ENCODE measurements around the gene FKBP4. TPM values are rescaled to one million over a fixed set of nuclear protein-coding genes. Genes with fewer than 3 reads are reported as not detected.

Gene FKBP4
- total RNA-seq, 1 experiment from 2014 or later: 76.7 TPM

GRCh38 chr12:2835691-2836403, 41.1 kb downstream of the FKBP4 start:
- Histone ChIP-seq H3K36me3 (ENCODE audit: insufficient read depth, low read length) (peaks cover 19% of the 10 kb centered on the region; the same call in 1 of the 2 replicates), H3K9ac (ENCODE audit: low read length) (no peak overlapping the region), H2AFZ (ENCODE audit: low read length) (no peak overlapping the region), H3K9me3 (ENCODE audit: low read length) (no peaks in the 10 kb centered on the region), H3K4me2 (ENCODE audit: low read depth, low read length, poor library complexity, severe bottlenecking) (no peak overlapping the region), H3K79me2 (ENCODE audit: low read length) (no peaks in the 10 kb centered on the region), H3K27ac (ENCODE audit: low read length) (no peak overlapping the region), H3K4me1 (ENCODE audit: low read length) (no peaks in the 10 kb centered on the region; the same call in 1 of the 2 replicates), H3K27me3 (ENCODE audit: low read length) (no peaks in the 10 kb centered on the region), H4K20me1 (ENCODE audit: insufficient read depth, low read depth, low read length) (no peaks in the 10 kb centered on the region), H3K9me2 (replicated peaks; ENCODE audit: insufficient read depth, low read length) (no peaks in the 10 kb centered on the region), H3K4me3 (ENCODE audit: low read length) (no peak overlapping the region)
- no peak for DNase-seq

GRCh38 chr12:2836574-2836973, 41.8 kb downstream of the FKBP4 start:
- H2AFZ ChIP-seq (ENCODE audit: low read length): no peak overlapping the region

GRCh38 chr12:2841056-2841650, 46.4 kb downstream of the FKBP4 start:
- Histone ChIP-seq H4K20me1 (ENCODE audit: insufficient read depth, low read depth, low read length) (no peaks in the 10 kb centered on the region), H3K4me2 (ENCODE audit: low read depth, low read length, poor library complexity, severe bottlenecking) (no peak overlapping the region), H3K4me1 (ENCODE audit: low read length) (no peaks in the 10 kb centered on the region), H2AFZ (ENCODE audit: low read length) (no peak overlapping the region), H3K27me3 (ENCODE audit: low read length) (no peaks in the 10 kb centered on the region), H3K27ac (ENCODE audit: low read length) (no peak overlapping the region), H3K79me2 (ENCODE audit: low read length) (no peaks in the 10 kb centered on the region), H3K9me3 (ENCODE audit: low read length) (no peaks in the 10 kb centered on the region), H3K4me3 (ENCODE audit: low read length) (no peak overlapping the region), H3K9ac (ENCODE audit: low read length) (no peak overlapping the region), H3K9me2 (replicated peaks; ENCODE audit: insufficient read depth, low read length) (no peaks in the 10 kb centered on the region), H3K36me3 (ENCODE audit: insufficient read depth, low read length) (peaks cover 19% of the 10 kb centered on the region; the same call in 1 of the 2 replicates)
- no peak for DNase-seq

More at GRCh38 chr12:2836574-2836973, 41.8 kb downstream of the FKBP4 start:
- Histone ChIP-seq H3K9ac (ENCODE audit: low read length) (no peak overlapping the region), H3K4me2 (ENCODE audit: low read depth, low read length, poor library complexity, severe bottlenecking) (no peak overlapping the region), H4K20me1 (ENCODE audit: insufficient read depth, low read depth, low read length) (no peaks in the 10 kb centered on the region), H3K79me2 (ENCODE audit: low read length) (no peaks in the 10 kb centered on the region), H3K9me2 (replicated peaks; ENCODE audit: insufficient read depth, low read length) (no peaks in the 10 kb centered on the region), H3K4me1 (ENCODE audit: low read length) (no peaks in the 10 kb centered on the region; the same call in 1 of the 2 replicates), H3K27me3 (ENCODE audit: low read length) (no peaks in the 10 kb centered on the region), H3K4me3 (ENCODE audit: low read length) (no peak overlapping the region), H3K36me3 (ENCODE audit: insufficient read depth, low read length) (peaks cover 19% of the 10 kb centered on the region; the same call in 1 of the 2 replicates), H3K27ac (ENCODE audit: low read length) (no peak overlapping the region), H3K9me3 (ENCODE audit: low read length) (no peaks in the 10 kb centered on the region)
- DNase-seq: no peak

- Histone ChIP-seq H3K9ac (ENCODE audit: low read length) (no peak overlapping the region), H3K36me3 (ENCODE audit: insufficient read depth, low read length) (peaks cover 11% of the 10 kb centered on the region; the same call in 1 of the 2 replicates), H3K9me2 (replicated peaks; ENCODE audit: insufficient read depth, low read length) (no peaks in the 10 kb centered on the region), H3K9me3 (ENCODE audit: low read length) (no peaks in the 10 kb centered on the region), H3K27me3 (ENCODE audit: low read length) (no peaks in the 10 kb centered on the region), H3K4me3 (ENCODE audit: low read length) (no peak overlapping the region), H3K27ac (ENCODE audit: low read length) (no peak overlapping the region), H4K20me1 (ENCODE audit: insufficient read depth, low read depth, low read length) (no peaks in the 10 kb centered on the region), H2AFZ (ENCODE audit: low read length) (no peak overlapping the region), H3K4me1 (ENCODE audit: low read length) (no peaks in the 10 kb centered on the region), H3K4me2 (ENCODE audit: low read depth, low read length, poor library complexity, severe bottlenecking) (no peak overlapping the region), H3K79me2 (ENCODE audit: low read length) (no peaks in the 10 kb centered on the region)
- no peak for DNase-seq
Measured at GRCh38 chr12:2842948-2843347, 48.2 kb downstream of the FKBP4 start.

GRCh38 chr12:2844786-2845185, 50.0 kb downstream of the FKBP4 start:
- no peaks in the 10 kb centered on the region for H3K9me2 ChIP-seq (replicated peaks; ENCODE audit: insufficient read depth, low read length)
- H2AFZ ChIP-seq (ENCODE audit: low read length): no peak overlapping the region
- H3K4me1 ChIP-seq (ENCODE audit: low read length): no peaks in the 10 kb centered on the region
- H3K9ac ChIP-seq (ENCODE audit: low read length): no peak overlapping the region
- no peaks in the 10 kb centered on the region for H4K20me1 ChIP-seq (ENCODE audit: insufficient read depth, low read depth, low read length)
- H3K27ac ChIP-seq (ENCODE audit: low read length): no peak overlapping the region
- peaks cover 5% of the 10 kb centered on the region; the same call in 1 of the 2 replicates for H3K36me3 ChIP-seq (ENCODE audit: insufficient read depth, low read length)
- H3K9me3 ChIP-seq (ENCODE audit: low read length): no peaks in the 10 kb centered on the region
- H3K79me2 ChIP-seq (ENCODE audit: low read length): no peaks in the 10 kb centered on the region
- no peak for DNase-seq
- H3K27me3 ChIP-seq (ENCODE audit: low read length): no peaks in the 10 kb centered on the region
- no peak overlapping the region for H3K4me2 ChIP-seq (ENCODE audit: low read depth, low read length, poor library complexity, severe bottlenecking)
- H3K4me3 ChIP-seq (ENCODE audit: low read length): no peak overlapping the region

GRCh38 chr12:2845280-2845679, 50.5 kb downstream of the FKBP4 start:
- no peak overlapping the region for H3K9ac ChIP-seq (ENCODE audit: low read length)
- no peaks in the 10 kb centered on the region for H3K27me3 ChIP-seq (ENCODE audit: low read length)
- H3K4me1 ChIP-seq (ENCODE audit: low read length): no peaks in the 10 kb centered on the region
- no peak overlapping the region for H3K27ac ChIP-seq (ENCODE audit: low read length)
- no peaks in the 10 kb centered on the region for H3K79me2 ChIP-seq (ENCODE audit: low read length)
- H3K9me3 ChIP-seq (ENCODE audit: low read length): no peaks in the 10 kb centered on the region
- H3K36me3 ChIP-seq (ENCODE audit: insufficient read depth, low read length): peaks cover 5% of the 10 kb centered on the region; the same call in 1 of the 2 replicates
- no peaks in the 10 kb centered on the region for H3K9me2 ChIP-seq (replicated peaks; ENCODE audit: insufficient read depth, low read length)
- DNase-seq: no peak
- no peak overlapping the region for H3K4me3 ChIP-seq (ENCODE audit: low read length)
- no peaks in the 10 kb centered on the region for H4K20me1 ChIP-seq (ENCODE audit: insufficient read depth, low read depth, low read length)
- H3K4me2 ChIP-seq (ENCODE audit: low read depth, low read length, poor library complexity, severe bottlenecking): no peak overlapping the region
- H2AFZ ChIP-seq (ENCODE audit: low read length): no peak overlapping the region

GRCh38 chr12:2851931-2852330, 57.2 kb downstream of the FKBP4 start:
- Histone ChIP-seq H2AFZ (ENCODE audit: low read length) (no peak overlapping the region), H3K4me3 (ENCODE audit: low read length) (no peak overlapping the region), H3K9me2 (replicated peaks; ENCODE audit: insufficient read depth, low read length) (no peaks in the 10 kb centered on the region), H3K27ac (ENCODE audit: low read length) (no peak overlapping the region), H3K79me2 (ENCODE audit: low read length) (no peaks in the 10 kb centered on the region), H3K27me3 (ENCODE audit: low read length) (no peaks in the 10 kb centered on the region), H4K20me1 (ENCODE audit: insufficient read depth, low read depth, low read length) (no peaks in the 10 kb centered on the region), H3K4me1 (ENCODE audit: low read length) (peaks cover 10% of the 10 kb centered on the region), H3K9ac (ENCODE audit: low read length) (no peak overlapping the region), H3K36me3 (ENCODE audit: insufficient read depth, low read length) (no peaks in the 10 kb centered on the region), H3K9me3 (ENCODE audit: low read length) (no peaks in the 10 kb centered on the region), H3K4me2 (ENCODE audit: low read depth, low read length, poor library complexity, severe bottlenecking) (no peak overlapping the region)
- DNase-seq: no peak

GRCh38 chr12:2853626-2854025, 58.9 kb downstream of the FKBP4 start:
- peaks cover 1% of the 10 kb centered on the region; the same call in 1 of the 2 replicates for H3K36me3 ChIP-seq (ENCODE audit: insufficient read depth, low read length)
- no peaks in the 10 kb centered on the region for H3K79me2 ChIP-seq (ENCODE audit: low read length)
- DNase-seq: peak; percentile 58
- H3K4me2 ChIP-seq (ENCODE audit: low read depth, low read length, poor library complexity, severe bottlenecking): no peak overlapping the region
- no peaks in the 10 kb centered on the region for H4K20me1 ChIP-seq (ENCODE audit: insufficient read depth, low read depth, low read length)
- H3K9me3 ChIP-seq (ENCODE audit: low read length): no peaks in the 10 kb centered on the region
- no peak overlapping the region for H3K9ac ChIP-seq (ENCODE audit: low read length)
- no peaks in the 10 kb centered on the region for H3K27me3 ChIP-seq (ENCODE audit: low read length)
- no peak overlapping the region for H3K4me3 ChIP-seq (ENCODE audit: low read length)
- no peak overlapping the region for H3K27ac ChIP-seq (ENCODE audit: low read length)
- peaks cover 21% of the 10 kb centered on the region for H3K4me1 ChIP-seq (ENCODE audit: low read length)
- H2AFZ ChIP-seq (ENCODE audit: low read length): no peak overlapping the region
- no peaks in the 10 kb centered on the region for H3K9me2 ChIP-seq (replicated peaks; ENCODE audit: insufficient read depth, low read length)
